ENCODE results near the gene TLK2.

The TLK2 gene

DNA sequence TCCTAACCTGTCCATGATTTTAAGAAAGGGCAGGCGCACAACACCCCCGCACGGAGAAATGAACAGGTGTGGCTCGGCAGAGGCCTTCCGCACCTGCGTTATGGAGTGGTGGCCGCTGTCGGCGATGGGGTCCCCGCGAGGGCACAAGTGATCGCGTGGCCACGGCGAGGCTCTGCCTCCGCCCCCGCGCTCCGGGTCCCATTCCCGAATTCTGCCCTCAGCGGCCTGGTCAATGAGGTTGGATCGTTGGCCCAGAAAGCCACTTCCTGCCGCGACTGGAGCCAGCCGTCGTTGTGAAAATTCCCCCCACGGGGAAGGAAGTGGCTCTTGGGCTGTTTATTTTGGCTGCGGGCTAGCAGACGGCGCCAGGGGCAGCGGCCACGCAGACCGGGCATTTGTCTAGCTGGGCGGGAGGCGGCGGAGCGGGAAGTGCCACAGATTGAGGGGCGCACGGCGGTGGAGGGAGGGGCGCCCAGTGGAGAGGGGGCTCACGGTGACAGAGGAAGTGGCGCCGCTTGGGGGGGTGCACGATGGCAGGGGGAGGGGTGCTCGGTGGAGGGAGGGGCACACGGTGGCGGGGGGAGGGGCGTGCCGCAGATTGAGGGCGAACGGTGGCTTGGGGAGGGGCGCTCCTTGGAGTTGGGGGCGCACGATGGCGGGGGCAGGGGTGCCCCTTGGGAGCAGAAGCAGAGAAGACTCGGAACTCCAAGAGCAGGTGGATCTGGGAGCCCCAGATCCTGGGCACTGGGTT lies 173.8 kb downstream of the TLK2 start (continued):
- no peak for TF ChIP-seq ZNF555 (tag by site-specific recombination; conservative IDR thresholded peaks at IDR 0.05)
- peak; percentile 50; the same call in 1 of the 2 replicates for TF ChIP-seq ZNF335 (tag by site-specific recombination; conservative IDR thresholded peaks at IDR 0.05)
- TF ChIP-seq BCL11A (tag by site-specific recombination; IDR thresholded peaks at IDR 0.05; ENCODE audit: low read depth): no peak
- TF ChIP-seq TRIM28 (IDR thresholded peaks at IDR 0.05; ENCODE audit: borderline replicate concordance, low read length): no peak
- no peak for TF ChIP-seq ZBTB7A (tag by site-specific recombination; IDR thresholded peaks at IDR 0.05; ENCODE audit: low read depth)
- TF ChIP-seq ZNF654 (tag by site-specific recombination; IDR thresholded peaks at IDR 0.05; ENCODE audit: low read depth): no peak
- no peak for TF ChIP-seq ZFP3 (tag by site-specific recombination; IDR thresholded peaks at IDR 0.05; ENCODE audit: low read depth)
- TF ChIP-seq, protein P1, sequence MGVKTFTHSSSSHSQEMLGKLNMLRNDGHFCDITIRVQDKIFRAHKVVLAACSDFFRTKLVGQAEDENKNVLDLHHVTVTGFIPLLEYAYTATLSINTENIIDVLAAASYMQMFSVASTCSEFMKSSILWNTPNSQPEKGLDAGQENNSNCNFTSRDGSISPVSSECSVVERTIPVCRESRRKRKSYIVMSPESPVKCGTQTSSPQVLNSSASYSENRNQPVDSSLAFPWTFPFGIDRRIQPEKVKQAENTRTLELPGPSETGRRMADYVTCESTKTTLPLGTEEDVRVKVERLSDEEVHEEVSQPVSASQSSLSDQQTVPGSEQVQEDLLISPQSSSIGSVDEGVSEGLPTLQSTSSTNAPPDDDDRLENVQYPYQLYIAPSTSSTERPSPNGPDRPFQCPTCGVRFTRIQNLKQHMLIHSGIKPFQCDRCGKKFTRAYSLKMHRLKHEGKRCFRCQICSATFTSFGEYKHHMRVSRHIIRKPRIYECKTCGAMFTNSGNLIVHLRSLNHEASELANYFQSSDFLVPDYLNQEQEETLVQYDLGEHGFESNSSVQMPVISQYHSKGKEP (tag by site-specific recombination; IDR thresholded peaks at IDR 0.05): no peak
- TF ChIP-seq, protein P2, sequence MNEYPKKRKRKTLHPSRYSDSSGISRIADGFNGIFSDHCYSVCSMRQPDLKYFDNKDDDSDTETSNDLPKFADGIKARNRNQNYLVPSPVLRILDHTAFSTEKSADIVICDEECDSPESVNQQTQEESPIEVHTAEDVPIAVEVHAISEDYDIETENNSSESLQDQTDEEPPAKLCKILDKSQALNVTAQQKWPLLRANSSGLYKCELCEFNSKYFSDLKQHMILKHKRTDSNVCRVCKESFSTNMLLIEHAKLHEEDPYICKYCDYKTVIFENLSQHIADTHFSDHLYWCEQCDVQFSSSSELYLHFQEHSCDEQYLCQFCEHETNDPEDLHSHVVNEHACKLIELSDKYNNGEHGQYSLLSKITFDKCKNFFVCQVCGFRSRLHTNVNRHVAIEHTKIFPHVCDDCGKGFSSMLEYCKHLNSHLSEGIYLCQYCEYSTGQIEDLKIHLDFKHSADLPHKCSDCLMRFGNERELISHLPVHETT (tag by site-specific recombination; IDR thresholded peaks at IDR 0.05): no peak
- no peak for TF ChIP-seq ZNF19 (tag by site-specific recombination; IDR thresholded peaks at IDR 0.05; ENCODE audit: low read depth)
- TF ChIP-seq, protein P3, sequence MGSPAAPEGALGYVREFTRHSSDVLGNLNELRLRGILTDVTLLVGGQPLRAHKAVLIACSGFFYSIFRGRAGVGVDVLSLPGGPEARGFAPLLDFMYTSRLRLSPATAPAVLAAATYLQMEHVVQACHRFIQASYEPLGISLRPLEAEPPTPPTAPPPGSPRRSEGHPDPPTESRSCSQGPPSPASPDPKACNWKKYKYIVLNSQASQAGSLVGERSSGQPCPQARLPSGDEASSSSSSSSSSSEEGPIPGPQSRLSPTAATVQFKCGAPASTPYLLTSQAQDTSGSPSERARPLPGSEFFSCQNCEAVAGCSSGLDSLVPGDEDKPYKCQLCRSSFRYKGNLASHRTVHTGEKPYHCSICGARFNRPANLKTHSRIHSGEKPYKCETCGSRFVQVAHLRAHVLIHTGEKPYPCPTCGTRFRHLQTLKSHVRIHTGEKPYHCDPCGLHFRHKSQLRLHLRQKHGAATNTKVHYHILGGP (tag by site-specific recombination; IDR thresholded peaks at IDR 0.05): no peak
- TF ChIP-seq ZNF394 (tag by site-specific recombination; IDR thresholded peaks at IDR 0.05; ENCODE audit: borderline replicate concordance): no peak
- TF ChIP-seq ZIC2 (tag by site-specific recombination; IDR thresholded peaks at IDR 0.05): peak; percentile 60
- TF ChIP-seq, protein P4, sequence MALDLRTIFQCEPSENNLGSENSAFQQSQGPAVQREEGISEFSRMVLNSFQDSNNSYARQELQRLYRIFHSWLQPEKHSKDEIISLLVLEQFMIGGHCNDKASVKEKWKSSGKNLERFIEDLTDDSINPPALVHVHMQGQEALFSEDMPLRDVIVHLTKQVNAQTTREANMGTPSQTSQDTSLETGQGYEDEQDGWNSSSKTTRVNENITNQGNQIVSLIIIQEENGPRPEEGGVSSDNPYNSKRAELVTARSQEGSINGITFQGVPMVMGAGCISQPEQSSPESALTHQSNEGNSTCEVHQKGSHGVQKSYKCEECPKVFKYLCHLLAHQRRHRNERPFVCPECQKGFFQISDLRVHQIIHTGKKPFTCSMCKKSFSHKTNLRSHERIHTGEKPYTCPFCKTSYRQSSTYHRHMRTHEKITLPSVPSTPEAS (tag by site-specific recombination; IDR thresholded peaks at IDR 0.05): no peak
- TF ChIP-seq ZNF132 (tag by site-specific recombination; IDR thresholded peaks at IDR 0.05; ENCODE audit: borderline replicate concordance): no peak
- no peak for TF ChIP-seq ZNF248 (tag by site-specific recombination; IDR thresholded peaks at IDR 0.05)
- TF ChIP-seq FEZF1 (tag by site-specific recombination; IDR thresholded peaks at IDR 0.05): peak; percentile 47
- no peak for TF ChIP-seq ZNF473 (tag by site-specific recombination; IDR thresholded peaks at IDR 0.05)
- 0 out of 2 replicates have a peak, but pooled peaks have one; percentile 45 for TF ChIP-seq ZNF561 (tag by site-specific recombination; IDR thresholded peaks at IDR 0.05; ENCODE audit: borderline replicate concordance)
- TF ChIP-seq, protein P5, sequence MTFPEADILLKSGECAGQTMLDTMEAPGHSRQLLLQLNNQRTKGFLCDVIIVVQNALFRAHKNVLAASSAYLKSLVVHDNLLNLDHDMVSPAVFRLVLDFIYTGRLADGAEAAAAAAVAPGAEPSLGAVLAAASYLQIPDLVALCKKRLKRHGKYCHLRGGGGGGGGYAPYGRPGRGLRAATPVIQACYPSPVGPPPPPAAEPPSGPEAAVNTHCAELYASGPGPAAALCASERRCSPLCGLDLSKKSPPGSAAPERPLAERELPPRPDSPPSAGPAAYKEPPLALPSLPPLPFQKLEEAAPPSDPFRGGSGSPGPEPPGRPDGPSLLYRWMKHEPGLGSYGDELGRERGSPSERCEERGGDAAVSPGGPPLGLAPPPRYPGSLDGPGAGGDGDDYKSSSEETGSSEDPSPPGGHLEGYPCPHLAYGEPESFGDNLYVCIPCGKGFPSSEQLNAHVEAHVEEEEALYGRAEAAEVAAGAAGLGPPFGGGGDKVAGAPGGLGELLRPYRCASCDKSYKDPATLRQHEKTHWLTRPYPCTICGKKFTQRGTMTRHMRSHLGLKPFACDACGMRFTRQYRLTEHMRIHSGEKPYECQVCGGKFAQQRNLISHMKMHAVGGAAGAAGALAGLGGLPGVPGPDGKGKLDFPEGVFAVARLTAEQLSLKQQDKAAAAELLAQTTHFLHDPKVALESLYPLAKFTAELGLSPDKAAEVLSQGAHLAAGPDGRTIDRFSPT (tag by site-specific recombination; IDR thresholded peaks at IDR 0.05): peak; percentile 89
- no peak for TF ChIP-seq ZNF155 (tag by site-specific recombination; IDR thresholded peaks at IDR 0.05)
- TF ChIP-seq ZNF404 (tag by site-specific recombination; IDR thresholded peaks at IDR 0.05): no peak
- TF ChIP-seq, protein P6, sequence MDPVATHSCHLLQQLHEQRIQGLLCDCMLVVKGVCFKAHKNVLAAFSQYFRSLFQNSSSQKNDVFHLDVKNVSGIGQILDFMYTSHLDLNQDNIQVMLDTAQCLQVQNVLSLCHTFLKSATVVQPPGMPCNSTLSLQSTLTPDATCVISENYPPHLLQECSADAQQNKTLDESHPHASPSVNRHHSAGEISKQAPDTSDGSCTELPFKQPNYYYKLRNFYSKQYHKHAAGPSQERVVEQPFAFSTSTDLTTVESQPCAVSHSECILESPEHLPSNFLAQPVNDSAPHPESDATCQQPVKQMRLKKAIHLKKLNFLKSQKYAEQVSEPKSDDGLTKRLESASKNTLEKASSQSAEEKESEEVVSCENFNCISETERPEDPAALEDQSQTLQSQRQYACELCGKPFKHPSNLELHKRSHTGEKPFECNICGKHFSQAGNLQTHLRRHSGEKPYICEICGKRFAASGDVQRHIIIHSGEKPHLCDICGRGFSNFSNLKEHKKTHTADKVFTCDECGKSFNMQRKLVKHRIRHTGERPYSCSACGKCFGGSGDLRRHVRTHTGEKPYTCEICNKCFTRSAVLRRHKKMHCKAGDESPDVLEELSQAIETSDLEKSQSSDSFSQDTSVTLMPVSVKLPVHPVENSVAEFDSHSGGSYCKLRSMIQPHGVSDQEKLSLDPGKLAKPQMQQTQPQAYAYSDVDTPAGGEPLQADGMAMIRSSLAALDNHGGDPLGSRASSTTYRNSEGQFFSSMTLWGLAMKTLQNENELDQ (tag by site-specific recombination; IDR thresholded peaks at IDR 0.05; ENCODE audit: low read depth): no peak
- TF ChIP-seq ZNF221 (tag by site-specific recombination; IDR thresholded peaks at IDR 0.05; ENCODE audit: borderline replicate concordance): no peak
- peak; percentile 37; the same call in 1 of the 2 replicates for TF ChIP-seq SP7 (tag by site-specific recombination; IDR thresholded peaks at IDR 0.05)
- TF ChIP-seq SP2 (tag by site-specific recombination; IDR thresholded peaks at IDR 0.05): peak; percentile 35; the same call in 1 of the 2 replicates
- TF ChIP-seq, protein P7, sequence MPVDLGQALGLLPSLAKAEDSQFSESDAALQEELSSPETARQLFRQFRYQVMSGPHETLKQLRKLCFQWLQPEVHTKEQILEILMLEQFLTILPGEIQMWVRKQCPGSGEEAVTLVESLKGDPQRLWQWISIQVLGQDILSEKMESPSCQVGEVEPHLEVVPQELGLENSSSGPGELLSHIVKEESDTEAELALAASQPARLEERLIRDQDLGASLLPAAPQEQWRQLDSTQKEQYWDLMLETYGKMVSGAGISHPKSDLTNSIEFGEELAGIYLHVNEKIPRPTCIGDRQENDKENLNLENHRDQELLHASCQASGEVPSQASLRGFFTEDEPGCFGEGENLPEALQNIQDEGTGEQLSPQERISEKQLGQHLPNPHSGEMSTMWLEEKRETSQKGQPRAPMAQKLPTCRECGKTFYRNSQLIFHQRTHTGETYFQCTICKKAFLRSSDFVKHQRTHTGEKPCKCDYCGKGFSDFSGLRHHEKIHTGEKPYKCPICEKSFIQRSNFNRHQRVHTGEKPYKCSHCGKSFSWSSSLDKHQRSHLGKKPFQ (tag by site-specific recombination; IDR thresholded peaks at IDR 0.05): no peak
- no peak for TF ChIP-seq ZNF24 (tag by site-specific recombination; IDR thresholded peaks at IDR 0.05)

Data from HEK293 (cell line).